HG02763 (cell line): ENCODE results near the gene EXOSC6.
"Not testable (repeated sequence)": the region's sequence is repeated elsewhere in the genome, so short reads cannot be mapped to it uniquely, and the experiment has no call there.

Experiments
- ATAC-seq: cut with Tn5 transposase; IDR thresholded peaks from one replicate; pipeline ENCODE4 v1.9.1; 2021; ENCODE audit warnings: mild to moderate bottlenecking, moderate library complexity; ENCODE audit not compliant: unreplicated experiment

Gene EXOSC6

GRCh38 chr16:70255574-70255973 lies 3.8 kb upstream of the EXOSC6 start:
- no peak for ATAC-seq

- ATAC-seq, result no peak
Observed at GRCh38 chr16:70254965-70255286, 3.2 kb upstream of the EXOSC6 start.

GRCh38 chr16:70254180-70254964 lies 2.6 kb upstream of the EXOSC6 start:
- no peak for ATAC-seq

GRCh38 chr16:70253291-70254106 lies 1.8 kb upstream of the EXOSC6 start:
- no peak for ATAC-seq

GRCh38 chr16:70252355-70252988 lies 732 bp upstream of the EXOSC6 start:
- no peak for ATAC-seq

- peak; percentile 40 for ATAC-seq
Observed at GRCh38 chr16:70250748-70251628, 752 bp downstream of the EXOSC6 start.

GRCh38 chr16:70249697-70250096 lies 2.0 kb downstream of the EXOSC6 start:
- ATAC-seq, result not testable (repeated sequence)

- not testable (repeated sequence) for ATAC-seq
Observed at GRCh38 chr16:70238773-70239172, 13.0 kb downstream of the EXOSC6 start.

- ATAC-seq, result not testable (repeated sequence)
Observed at GRCh38 chr16:70231831-70232230, 19.9 kb downstream of the EXOSC6 start.

GRCh38 chr16:70226024-70226423 lies 25.7 kb downstream of the EXOSC6 start:
- not testable (repeated sequence) for ATAC-seq

GRCh38 chr16:70225430-70225829 lies 26.3 kb downstream of the EXOSC6 start:
- not testable (repeated sequence) for ATAC-seq

GRCh38 chr16:70224645-70225044 lies 27.1 kb downstream of the EXOSC6 start:
- not testable (repeated sequence) for ATAC-seq

- not testable (repeated sequence) for ATAC-seq
Observed at GRCh38 chr16:70223971-70224513, 27.7 kb downstream of the EXOSC6 start.

GRCh38 chr16:70223216-70223615 lies 28.5 kb downstream of the EXOSC6 start:
- ATAC-seq, result not testable (repeated sequence)

GRCh38 chr16:70222574-70222973 lies 29.2 kb downstream of the EXOSC6 start:
- not testable (repeated sequence) for ATAC-seq

GRCh38 chr16:70218586-70218985 lies 33.2 kb downstream of the EXOSC6 start:
- ATAC-seq, result not testable (repeated sequence)

GRCh38 chr16:70206382-70206781 lies 45.4 kb downstream of the EXOSC6 start:
- not testable (repeated sequence) for ATAC-seq

GRCh38 chr16:70204668-70205405 lies 46.9 kb downstream of the EXOSC6 start:
- ATAC-seq, result not testable (repeated sequence)

GRCh38 chr16:70204010-70204409 lies 47.7 kb downstream of the EXOSC6 start:
- not testable (repeated sequence) for ATAC-seq
